Neural crest cell (in vitro differentiated cells): Measurements from ENCODE around the gene ADGRB2. TPM values are rescaled to one million over a fixed set of nuclear protein-coding genes. Genes with fewer than 3 reads are reported as not detected.

Experiments used
- DNase-seq: peaks from one replicate; pipeline ENCODE4 v3.0.0; 2021; ENCODE audit warnings: low read depth, mixed read lengths, low spot score
- H3K27ac Mint-ChIP-seq: one replicate; pipeline ENCODE4 v1.8.0; 2021; ENCODE audit warnings: mild to moderate bottlenecking, mixed read lengths; ENCODE audit not compliant: unreplicated experiment
- H3K27me3 Mint-ChIP-seq: 2 replicates; pipeline ENCODE4 v1.8.0; 2021; ENCODE audit warnings: low read depth, mild to moderate bottlenecking, mixed read lengths
- H3K36me3 Mint-ChIP-seq: 2 replicates; pipeline ENCODE4 v1.8.0; 2021; ENCODE audit warnings: low read depth, mild to moderate bottlenecking, mixed read lengths
- H3K4me1 Mint-ChIP-seq: 2 replicates; pipeline ENCODE4 v1.8.0; 2021; ENCODE audit warnings: mixed read lengths
- H3K4me3 Mint-ChIP-seq: one replicate; pipeline ENCODE4 v1.8.0; 2021; ENCODE audit warnings: mild to moderate bottlenecking, mixed read lengths
- H3K9me3 Mint-ChIP-seq: 2 replicates; pipeline ENCODE4 v1.8.0; 2021; ENCODE audit warnings: mixed read lengths
- CTCF ChIP-seq: fragments of 200-600 bp; sonication (generic); conservative IDR thresholded peaks from 2 replicates; pipeline ENCODE4 v1.5.0; 2021; ENCODE audit warnings: antibody characterized with exemption, mild to moderate bottlenecking
- total RNA-seq: library from RNA; stranded (reverse); gene quantifications from 2 replicates; pipeline ENCODE4 v1.2.1, GENCODE V29; 2021

The ADGRB2 gene
- total RNA-seq, 1 donor from 2014 or later = 18.8 TPM

GRCh38 chr1:31706384-31707058 lies 57.6 kb downstream of the ADGRB2 start:
- no peaks in the 10 kb centered on the region for H3K36me3 Mint-ChIP-seq
- H3K4me3 Mint-ChIP-seq = no peak overlapping the region
- peaks cover 6% of the 10 kb centered on the region for H3K4me1 Mint-ChIP-seq
- TF ChIP-seq CTCF = no peak
- no peak for DNase-seq
- H3K27me3 Mint-ChIP-seq = peaks cover 58% of the 10 kb centered on the region
- H3K9me3 Mint-ChIP-seq = no peaks in the 10 kb centered on the region
- no peak overlapping the region for H3K27ac Mint-ChIP-seq

- no peak for TF ChIP-seq CTCF
- peaks cover 55% of the 10 kb centered on the region for H3K27me3 Mint-ChIP-seq
- H3K4me1 Mint-ChIP-seq = peaks cover 6% of the 10 kb centered on the region
- no peaks in the 10 kb centered on the region for H3K9me3 Mint-ChIP-seq
- H3K4me3 Mint-ChIP-seq = no peak overlapping the region
- DNase-seq = no peak
- H3K36me3 Mint-ChIP-seq = no peaks in the 10 kb centered on the region
- H3K27ac Mint-ChIP-seq = no peak overlapping the region
Measured at GRCh38 chr1:31705080-31705866, 58.9 kb downstream of the ADGRB2 start.

DNA sequence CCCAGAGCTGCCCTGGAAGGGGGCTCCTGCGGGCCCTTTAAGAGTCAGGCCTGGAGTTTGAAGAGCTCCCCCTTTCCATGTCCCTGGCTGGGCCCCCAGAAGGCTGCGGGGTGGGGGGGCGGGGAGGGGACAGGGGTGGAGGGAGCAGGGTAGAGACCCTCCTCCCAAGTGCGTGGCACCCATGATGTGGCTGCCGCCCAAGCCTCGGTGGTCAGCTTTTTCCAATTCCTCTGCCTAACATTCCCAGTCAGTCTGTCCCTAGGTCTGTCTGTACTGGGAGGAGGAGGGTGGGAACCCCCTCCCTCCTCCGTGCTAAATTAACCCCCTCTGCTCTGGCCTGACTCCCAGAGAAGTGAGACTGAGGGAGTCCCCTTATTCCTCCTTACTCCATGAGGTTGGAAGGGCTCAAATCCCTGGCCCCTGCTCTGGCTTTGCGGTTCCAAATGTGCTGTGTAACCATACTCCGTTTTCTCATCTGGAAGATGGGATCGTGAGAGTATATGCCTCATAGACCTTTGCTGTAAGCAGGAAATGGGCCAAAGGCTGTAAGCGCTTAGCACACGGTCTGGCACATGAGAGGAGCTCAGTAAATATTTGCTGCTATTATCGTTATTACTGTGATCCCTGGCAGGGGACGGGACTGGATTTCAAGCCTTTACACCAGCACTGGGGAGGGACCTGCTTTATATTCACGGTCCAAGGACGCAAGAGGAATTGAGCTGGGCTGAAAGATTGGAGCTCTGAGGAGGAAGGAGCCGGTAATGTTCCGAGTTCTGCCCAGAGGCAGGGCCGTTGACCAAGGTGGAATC lies 59.7 kb downstream of the ADGRB2 start:
- no peak overlapping the region for H3K27ac Mint-ChIP-seq
- peaks cover 53% of the 10 kb centered on the region for H3K27me3 Mint-ChIP-seq
- no peak overlapping the region for H3K4me3 Mint-ChIP-seq
- no peaks in the 10 kb centered on the region for H3K9me3 Mint-ChIP-seq
- TF ChIP-seq CTCF = no peak
- H3K4me1 Mint-ChIP-seq = peaks cover 6% of the 10 kb centered on the region
- H3K36me3 Mint-ChIP-seq = no peaks in the 10 kb centered on the region
- DNase-seq = no peak

GRCh38 chr1:31703431-31704270 lies 60.5 kb downstream of the ADGRB2 start, which contains the start of gene COL16A1:
TSS of gene COL16A1 (minus strand) at chr1:31704017. CDS start at chr1:31702193, 1,824 bp downstream.
- H3K27me3 Mint-ChIP-seq = peaks cover 48% of the 10 kb centered on the region
- no peaks in the 10 kb centered on the region for H3K36me3 Mint-ChIP-seq
- H3K4me1 Mint-ChIP-seq = peaks cover 6% of the 10 kb centered on the region
- H3K4me3 Mint-ChIP-seq = no peak within 1 kb of the TSS
- H3K27ac Mint-ChIP-seq = no peak within 1 kb of the TSS
- no peaks in the 10 kb centered on the region for H3K9me3 Mint-ChIP-seq
- TF ChIP-seq CTCF = no peak
- no peak for DNase-seq
